Activated CD8-positive, alpha-beta memory T cell treated with anti-CD3 and anti-CD28 coated beads for 1 hour (primary cell): ENCODE measurements around the gene DAPK2.

ENCODE experiments used
- DNase-seq, 2 donors: peaks; one replicate each; pipeline ENCODE4 v3.0.0-alpha.2; 2020; ENCODE audit warnings: low read depth in 1 of 2; ENCODE audit errors: extremely low read depth in 1 of 2

The DAPK2 gene

GRCh38 chr15:63945838-63946298 lies 100.4 kb downstream of the DAPK2 start:
- no peak for DNase-seq

- DNase-seq = peak; percentile 14 to 51
Measured at GRCh38 chr15:63945007-63945788, 101.1 kb downstream of the DAPK2 start.

- no peak for DNase-seq
Measured at GRCh38 chr15:63944681-63944955, 101.7 kb downstream of the DAPK2 start.

GRCh38 chr15:63943829-63944680 lies 102.2 kb downstream of the DAPK2 start:
- DNase-seq = no peak

- DNase-seq = no peak
Measured at GRCh38 chr15:63942486-63943365, 103.6 kb downstream of the DAPK2 start.

GRCh38 chr15:63941698-63942465 lies 104.4 kb downstream of the DAPK2 start:
- DNase-seq = no peak

GRCh38 chr15:63940966-63941620 lies 105.2 kb downstream of the DAPK2 start:
- DNase-seq = no peak

- DNase-seq = no peak
Measured at GRCh38 chr15:63939531-63940130, 106.7 kb downstream of the DAPK2 start.

GRCh38 chr15:63938486-63939061 lies 107.7 kb downstream of the DAPK2 start:
- no peak for DNase-seq

GRCh38 chr15:63933522-63933921 lies 112.8 kb downstream of the DAPK2 start:
- DNase-seq = no peak

- no peak for DNase-seq
Measured at GRCh38 chr15:63931556-63931955, 114.7 kb downstream of the DAPK2 start.

- no peak for DNase-seq
Measured at GRCh38 chr15:63930034-63930433, 116.3 kb downstream of the DAPK2 start.

GRCh38 chr15:63928185-63928842 lies 118.0 kb downstream of the DAPK2 start:
- no peak for DNase-seq

- no peak for DNase-seq
Measured at GRCh38 chr15:63923993-63924950, 122.0 kb downstream of the DAPK2 start.

GRCh38 chr15:63922916-63923315 lies 123.4 kb downstream of the DAPK2 start:
- DNase-seq = no peak

GRCh38 chr15:63922261-63922904 lies 123.9 kb downstream of the DAPK2 start:
- no peak for DNase-seq
